Esophagus squamous epithelium (tissue), 4 donors: ENCODE measurements around the gene ZP2.

Experiments
- CTCF ChIP-seq, 6 experiments: fragments of 450-650 bp in 4 of 6; fragments of 200-600 bp in 2 of 6; sonication (generic) in 2 of 6; IDR thresholded peaks; one replicate each; pipeline ENCODE4 v1.5.1; 2016 to 2019; ENCODE audit warnings: antibody characterized with exemption in 6 of 6, mild to moderate bottlenecking in 4 of 6, moderate library complexity in 4 of 6
- POLR2A ChIP-seq, 4 donors: fragments of 450-650 bp; IDR thresholded peaks; one replicate each; pipeline ENCODE4 v1.6.1; 2017; ENCODE audit warnings: antibody characterized with exemption in 4 of 4, mild to moderate bottlenecking in 4 of 4, moderate library complexity in 3 of 4

- no peak for TF ChIP-seq CTCF (IDR thresholded peaks at IDR 0.05)
- TF ChIP-seq POLR2A (IDR thresholded peaks at IDR 0.05), result no peak
Observed at GRCh38 chr16:21161211-21161610, 50.2 kb downstream of the ZP2 start.
